ENCODE measurements around the gene CENPT. TPM values are rescaled to one million over a fixed set of nuclear protein-coding genes. Genes with fewer than 3 reads are reported as not detected.

CENPT gene
- total RNA-seq: 100 to 1,000 TPM; 140 to 311 (median 201) TPM

- TF ChIP-seq POLR2A (IDR thresholded peaks at IDR 0.05): no peak
- TF ChIP-seq CTCF (IDR thresholded peaks at IDR 0.05): no peak
- no peak for TF ChIP-seq POLR2AphosphoS5 (IDR thresholded peaks at IDR 0.05)
- TF ChIP-seq EP300 (IDR thresholded peaks at IDR 0.05): no peak
- H3K4me1 ChIP-seq: peaks cover 57% of the 10 kb centered on the region
- DNase-seq (ENCODE audit: low spot score in 2 of 2): peak in 1 of 2 donors; percentile 81
- peak within 1 kb of the TSS; percentile 83 for H3K4me3 ChIP-seq
- no peaks in the 10 kb centered on the region for H3K36me3 ChIP-seq
- 0% methylated on average over 8 of the region's 62 CpGs for WGBS
- no peaks in the 10 kb centered on the region for H3K27me3 ChIP-seq
- H3K27ac ChIP-seq: peak within 1 kb of the TSS; percentile 95
- no peaks in the 10 kb centered on the region for H3K9me3 ChIP-seq
Observed at GRCh38 chr16:67847064-67847861, at the start of gene CENPT. CENPT (minus strand) TSS chr16:67847693; CDS start chr16:67833859, 13,834 bp downstream.

GRCh38 chr16:67897231-67897630 is 49.7 kb upstream of the CENPT start:
- DNase-seq (ENCODE audit: low spot score in 2 of 2): no peak
- no peaks in the 10 kb centered on the region for H3K27me3 ChIP-seq
- no peak overlapping the region for H3K4me3 ChIP-seq
- H3K36me3 ChIP-seq: peaks cover 9% of the 10 kb centered on the region
- no peak overlapping the region for H3K27ac ChIP-seq
- H3K4me1 ChIP-seq: peaks cover 42% of the 10 kb centered on the region
- TF ChIP-seq POLR2A (IDR thresholded peaks at IDR 0.05) (no peak), POLR2AphosphoS5 (IDR thresholded peaks at IDR 0.05) (no peak), EP300 (IDR thresholded peaks at IDR 0.05) (no peak)
- WGBS: 49% methylated on average over 3 of the region's 3 CpGs
- no peaks in the 10 kb centered on the region for H3K9me3 ChIP-seq

GRCh38 chr16:67893743-67894399 is 46.4 kb upstream of the CENPT start:
- TF ChIP-seq POLR2A (IDR thresholded peaks at IDR 0.05): no peak
- no peak for TF ChIP-seq EP300 (IDR thresholded peaks at IDR 0.05)
- TF ChIP-seq CTCF (IDR thresholded peaks at IDR 0.05): no peak
- no peak for TF ChIP-seq POLR2AphosphoS5 (IDR thresholded peaks at IDR 0.05)
- no peaks in the 10 kb centered on the region for H3K36me3 ChIP-seq
- no peaks in the 10 kb centered on the region for H3K27me3 ChIP-seq
- DNase-seq (ENCODE audit: low spot score in 2 of 2): no peak
- H3K4me1 ChIP-seq: peaks cover 43% of the 10 kb centered on the region
- 18% methylated on average over 14 of the region's 14 CpGs for WGBS
- H3K4me3 ChIP-seq: peak overlapping the region; percentile 77
- no peaks in the 10 kb centered on the region for H3K9me3 ChIP-seq
- peak overlapping the region; percentile 93 for H3K27ac ChIP-seq

GRCh38 chr16:67892899-67893742 is 45.6 kb upstream of the CENPT start, which contains the start of gene PSKH1:
PSKH1 (plus strand) TSS chr16:67893254; CDS start chr16:67908750, 15,496 bp downstream.
- peak within 1 kb of the TSS; percentile 93 for H3K27ac ChIP-seq
- H3K36me3 ChIP-seq: no peaks in the 10 kb centered on the region
- peak within 1 kb of the TSS; percentile 77 for H3K4me3 ChIP-seq
- TF ChIP-seq CTCF (IDR thresholded peaks at IDR 0.05) (no peak), POLR2A (IDR thresholded peaks at IDR 0.05) (peak; percentile 42 to 91)
- no peaks in the 10 kb centered on the region for H3K9me3 ChIP-seq
- H3K4me1 ChIP-seq: peaks cover 40% of the 10 kb centered on the region
- peak; percentile 98 for DNase-seq (ENCODE audit: low spot score in 2 of 2)
- 1% methylated on average over 30 of the region's 90 CpGs for WGBS
- H3K27me3 ChIP-seq: no peaks in the 10 kb centered on the region

GRCh38 chr16:67892375-67892774 is 44.9 kb upstream of the CENPT start:
- WGBS: 59% methylated on average over 5 of the region's 5 CpGs
- Histone ChIP-seq H3K9me3 (no peaks in the 10 kb centered on the region), H3K27ac (no peak overlapping the region), H3K4me3 (peak overlapping the region; percentile 77), H3K4me1 (peaks cover 32% of the 10 kb centered on the region), H3K36me3 (no peaks in the 10 kb centered on the region), H3K27me3 (no peaks in the 10 kb centered on the region)
- DNase-seq (ENCODE audit: low spot score in 2 of 2): no peak
- TF ChIP-seq POLR2AphosphoS5 (IDR thresholded peaks at IDR 0.05): no peak
- TF ChIP-seq CTCF (IDR thresholded peaks at IDR 0.05): no peak
- no peak for TF ChIP-seq POLR2A (IDR thresholded peaks at IDR 0.05)
- no peak for TF ChIP-seq EP300 (IDR thresholded peaks at IDR 0.05)
